Astrocyte (in vitro differentiated cells and primary cell): ENCODE data around the gene SLC1A7. TPM values are rescaled to one million over a fixed set of nuclear protein-coding genes. Genes with fewer than 3 reads are reported as not detected.

ENCODE experiments used
- DNase-seq: peaks from one replicate; pipeline ENCODE4 v3.0.0-alpha.2; 2010; ENCODE audit warnings: low read depth
- FAIRE-seq: peaks from 2 replicates; lab custom pipeline; 2011; peaks lifted over from hg19 to GRCh38; lab: Jason Lieb, UNC
- H2AFZ ChIP-seq: 2 replicates; pipeline ENCODE4 v1.6.0; 2012; ENCODE audit warnings: low read depth, low read length, inconsistent platforms
- H3K27ac ChIP-seq: 2 replicates; pipeline ENCODE4 v1.5.1; 2011; ENCODE audit warnings: low read depth, low read length, inconsistent platforms
- H3K27me3 ChIP-seq: 2 replicates; pipeline ENCODE4 v1.6.0; 2011; ENCODE audit warnings: low read length, inconsistent platforms; ENCODE audit not compliant: insufficient read depth
- H3K36me3 ChIP-seq: 2 replicates; pipeline ENCODE4 v1.5.1; 2011; ENCODE audit warnings: low read length, inconsistent platforms; ENCODE audit not compliant: insufficient read depth
- H3K4me1 ChIP-seq: 2 replicates; pipeline ENCODE4 v1.5.1; 2011; ENCODE audit warnings: low read length, inconsistent platforms; ENCODE audit not compliant: insufficient read depth
- H3K4me2 ChIP-seq: 2 replicates; pipeline ENCODE4 v1.6.0; 2012; ENCODE audit warnings: low read length, inconsistent platforms
- H3K4me3 ChIP-seq: 2 replicates; pipeline ENCODE4 v1.5.1; 2011; ENCODE audit warnings: low read depth, mild to moderate bottlenecking, low read length, inconsistent platforms; ENCODE audit not compliant: insufficient read depth
- H3K79me2 ChIP-seq: 2 replicates; pipeline ENCODE4 v1.6.0; 2012; ENCODE audit warnings: mild to moderate bottlenecking, low read length, inconsistent platforms; ENCODE audit not compliant: insufficient read depth
- H3K9ac ChIP-seq: 2 replicates; pipeline ENCODE4 v1.6.0; 2012; ENCODE audit warnings: mild to moderate bottlenecking, low read length, inconsistent platforms
- H3K9me3 ChIP-seq: 2 replicates; pipeline ENCODE4 v1.5.1; 2012; ENCODE audit warnings: low read depth, mild to moderate bottlenecking, low read length, inconsistent platforms; ENCODE audit not compliant: insufficient read depth
- H4K20me1 ChIP-seq: 2 replicates; pipeline ENCODE4 v1.6.0; 2012; ENCODE audit warnings: low read length, inconsistent platforms; ENCODE audit not compliant: insufficient read depth
- H3K27ac Mint-ChIP-seq: one replicate; pipeline ENCODE4 v1.8.0; 2021; ENCODE audit warnings: mild to moderate bottlenecking, mixed read lengths; ENCODE audit not compliant: unreplicated experiment
- H3K27me3 Mint-ChIP-seq: one replicate; pipeline ENCODE4 v1.8.0; 2021; ENCODE audit warnings: low read depth, mixed read lengths; ENCODE audit not compliant: unreplicated experiment
- H3K36me3 Mint-ChIP-seq: one replicate; pipeline ENCODE4 v1.8.0; 2021; ENCODE audit warnings: low read depth, mixed read lengths; ENCODE audit not compliant: unreplicated experiment
- H3K4me1 Mint-ChIP-seq: one replicate; pipeline ENCODE4 v1.8.0; 2021; ENCODE audit warnings: low read depth, mixed read lengths; ENCODE audit not compliant: unreplicated experiment
- H3K4me3 Mint-ChIP-seq: one replicate; pipeline ENCODE4 v1.8.0; 2021; ENCODE audit warnings: mild to moderate bottlenecking, moderate library complexity, mixed read lengths; ENCODE audit not compliant: unreplicated experiment
- H3K9me3 Mint-ChIP-seq: one replicate; pipeline ENCODE4 v1.8.0; 2021; ENCODE audit warnings: mild to moderate bottlenecking, mixed read lengths; ENCODE audit not compliant: unreplicated experiment
- CTCF ChIP-seq: IDR thresholded peaks from 2 replicates; pipeline ENCODE4 v1.5.1; 2011; ENCODE audit warnings: low read depth, mild to moderate bottlenecking, inconsistent platforms, low read length, moderate library complexity; ENCODE audit not compliant: insufficient read depth
- EZH2 ChIP-seq: IDR thresholded peaks from 2 replicates; pipeline ENCODE4 v1.6.1; 2012; ENCODE audit warnings: mild to moderate bottlenecking, low read length, inconsistent platforms; ENCODE audit not compliant: insufficient read depth
- total RNA-seq: library from RNA; stranded (reverse); gene quantifications from 2 replicates; pipeline ENCODE4 v1.2.1, GENCODE V29; 2021

The SLC1A7 gene
- total RNA-seq, 1 donor from 2014 or later: not detected

GRCh38 chr1:53165408-53165961, 23.0 kb upstream of the SLC1A7 start:
- no peak overlapping the region for H3K9ac ChIP-seq
- H3K27ac Mint-ChIP-seq: no peak overlapping the region
- H3K36me3 ChIP-seq: no peaks in the 10 kb centered on the region
- H3K4me3 Mint-ChIP-seq: no peak overlapping the region
- no peak overlapping the region for H3K27ac ChIP-seq
- DNase-seq (no peak), FAIRE-seq (no peak)
- no peaks in the 10 kb centered on the region for H4K20me1 ChIP-seq
- no peak overlapping the region for H3K4me2 ChIP-seq
- no peak overlapping the region for H3K4me3 ChIP-seq
- no peak for TF ChIP-seq CTCF
- TF ChIP-seq EZH2: no peak
- H3K79me2 ChIP-seq: no peaks in the 10 kb centered on the region
- H3K27me3 ChIP-seq: no peaks in the 10 kb centered on the region
- no peaks in the 10 kb centered on the region for H3K4me1 ChIP-seq
- peaks cover 22% of the 10 kb centered on the region for H3K27me3 Mint-ChIP-seq
- H2AFZ ChIP-seq: no peak overlapping the region
- H3K36me3 Mint-ChIP-seq: no peaks in the 10 kb centered on the region
- peaks cover 2% of the 10 kb centered on the region for H3K9me3 Mint-ChIP-seq
- peaks cover 2% of the 10 kb centered on the region for H3K4me1 Mint-ChIP-seq
- no peaks in the 10 kb centered on the region for H3K9me3 ChIP-seq

- no peak overlapping the region for H3K27ac Mint-ChIP-seq
- no peaks in the 10 kb centered on the region for H4K20me1 ChIP-seq
- H3K79me2 ChIP-seq: no peaks in the 10 kb centered on the region
- H3K9me3 Mint-ChIP-seq: peaks cover 4% of the 10 kb centered on the region
- TF ChIP-seq CTCF (no peak), EZH2 (no peak)
- no peak overlapping the region for H2AFZ ChIP-seq
- H3K9ac ChIP-seq: no peak overlapping the region
- no peak overlapping the region for H3K4me3 Mint-ChIP-seq
- H3K27me3 Mint-ChIP-seq: peaks cover 24% of the 10 kb centered on the region
- peaks cover 2% of the 10 kb centered on the region for H3K4me1 Mint-ChIP-seq
- H3K4me2 ChIP-seq: no peak overlapping the region
- H3K9me3 ChIP-seq: no peaks in the 10 kb centered on the region
- no peaks in the 10 kb centered on the region for H3K36me3 Mint-ChIP-seq
- FAIRE-seq (no peak), DNase-seq (no peak)
- H3K27ac ChIP-seq: no peak overlapping the region
- H3K27me3 ChIP-seq: no peaks in the 10 kb centered on the region
- no peaks in the 10 kb centered on the region for H3K36me3 ChIP-seq
- no peaks in the 10 kb centered on the region for H3K4me1 ChIP-seq
- no peak overlapping the region for H3K4me3 ChIP-seq
These were observed 20.9 kb upstream of the SLC1A7 start for GRCh38 chr1:53163291-53163768.

GRCh38 chr1:53162621-53163020, 20.2 kb upstream of the SLC1A7 start:
- Mint-ChIP-seq H3K27ac (no peak overlapping the region), H3K9me3 (peaks cover 4% of the 10 kb centered on the region), H3K4me1 (peaks cover 2% of the 10 kb centered on the region), H3K36me3 (no peaks in the 10 kb centered on the region), H3K4me3 (no peak overlapping the region), H3K27me3 (peaks cover 24% of the 10 kb centered on the region)
- no peak for TF ChIP-seq EZH2
- TF ChIP-seq CTCF: no peak
- no peak overlapping the region for H3K27ac ChIP-seq
- no peaks in the 10 kb centered on the region for H3K4me1 ChIP-seq
- H3K9ac ChIP-seq: no peak overlapping the region
- H3K27me3 ChIP-seq: no peaks in the 10 kb centered on the region
- no peak overlapping the region for H3K4me2 ChIP-seq
- no peaks in the 10 kb centered on the region for H4K20me1 ChIP-seq
- H2AFZ ChIP-seq: no peak overlapping the region
- H3K79me2 ChIP-seq: no peaks in the 10 kb centered on the region
- H3K4me3 ChIP-seq: no peak overlapping the region
- H3K36me3 ChIP-seq: no peaks in the 10 kb centered on the region
- DNase-seq (no peak), FAIRE-seq (no peak)
- no peaks in the 10 kb centered on the region for H3K9me3 ChIP-seq
